ENCODE measurements around the gene NDUFB6. TPM values are rescaled to one million over a fixed set of nuclear protein-coding genes. Genes with fewer than 3 reads are reported as not detected.
"Not testable (repeated sequence)": the region's sequence is repeated elsewhere in the genome, so short reads cannot be mapped to it uniquely, and the experiment has no call there.

The NDUFB6 gene
- 10 to 100 TPM; 33.7 to 83.7 (median 48.3) TPM for total RNA-seq

GRCh38 chr9:32572900-32573523, at the start of gene NDUFB6:
TSS of gene NDUFB6 (minus strand) at chr9:32573159. CDS start at chr9:32573060, 99 bp downstream.
- 0% methylated on average over 5 to 28 of the region's 36 CpGs for WGBS, 2 donors
- intact Hi-C loops (cut with DNase I): no loop called here
- peak; percentile 57 for DNase-seq

GRCh38 chr9:32618261-32618660, 45.3 kb upstream of the NDUFB6 start:
- no peak for DNase-seq
- no peak overlapping the region for H3K4me3 ChIP-seq
- no peaks in the 10 kb centered on the region for H3K9me3 ChIP-seq
- TF ChIP-seq, protein P1, sequence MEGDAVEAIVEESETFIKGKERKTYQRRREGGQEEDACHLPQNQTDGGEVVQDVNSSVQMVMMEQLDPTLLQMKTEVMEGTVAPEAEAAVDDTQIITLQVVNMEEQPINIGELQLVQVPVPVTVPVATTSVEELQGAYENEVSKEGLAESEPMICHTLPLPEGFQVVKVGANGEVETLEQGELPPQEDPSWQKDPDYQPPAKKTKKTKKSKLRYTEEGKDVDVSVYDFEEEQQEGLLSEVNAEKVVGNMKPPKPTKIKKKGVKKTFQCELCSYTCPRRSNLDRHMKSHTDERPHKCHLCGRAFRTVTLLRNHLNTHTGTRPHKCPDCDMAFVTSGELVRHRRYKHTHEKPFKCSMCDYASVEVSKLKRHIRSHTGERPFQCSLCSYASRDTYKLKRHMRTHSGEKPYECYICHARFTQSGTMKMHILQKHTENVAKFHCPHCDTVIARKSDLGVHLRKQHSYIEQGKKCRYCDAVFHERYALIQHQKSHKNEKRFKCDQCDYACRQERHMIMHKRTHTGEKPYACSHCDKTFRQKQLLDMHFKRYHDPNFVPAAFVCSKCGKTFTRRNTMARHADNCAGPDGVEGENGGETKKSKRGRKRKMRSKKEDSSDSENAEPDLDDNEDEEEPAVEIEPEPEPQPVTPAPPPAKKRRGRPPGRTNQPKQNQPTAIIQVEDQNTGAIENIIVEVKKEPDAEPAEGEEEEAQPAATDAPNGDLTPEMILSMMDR (IDR thresholded peaks at IDR 0.05): no peak
- TF ChIP-seq POLR2A (IDR thresholded peaks at IDR 0.05): no peak
- H3K36me3 ChIP-seq: no peaks in the 10 kb centered on the region
- intact Hi-C loops (cut with DNase I): no loop called here
- peaks cover 0 to 15% (median 0%) of the 10 kb centered on the region in 4 donors for H3K27me3 ChIP-seq
- no peak overlapping the region for H3K27ac ChIP-seq
- H3K4me1 ChIP-seq: no peaks in the 10 kb centered on the region
- WGBS, 2 donors: 63 to 69% methylated on average over 5 of the region's 5 CpGs

More at GRCh38 chr9:32572900-32573523, at the start of gene NDUFB6:
- H3K27ac ChIP-seq: peak within 1 kb of the TSS; percentile 87 to 96 (median 94)
- H3K9me3 ChIP-seq: no peaks in the 10 kb centered on the region
- peak within 1 kb of the TSS; percentile 79 to 97 (median 86) for H3K4me3 ChIP-seq
- peaks cover 8 to 34% (median 12%) of the 10 kb centered on the region in 3 donors for H3K4me1 ChIP-seq
- peaks cover 0 to 26% (median 0%) of the 10 kb centered on the region in 3 donors for H3K36me3 ChIP-seq
- TF ChIP-seq POLR2A (IDR thresholded peaks at IDR 0.05): peak in 3 of 4 donors; percentile 70 to 83 (median 78)
- TF ChIP-seq, protein P1 (IDR thresholded peaks at IDR 0.05): peak in 1 of 6 experiments; percentile 46
- no peaks in the 10 kb centered on the region for H3K27me3 ChIP-seq

DNA sequence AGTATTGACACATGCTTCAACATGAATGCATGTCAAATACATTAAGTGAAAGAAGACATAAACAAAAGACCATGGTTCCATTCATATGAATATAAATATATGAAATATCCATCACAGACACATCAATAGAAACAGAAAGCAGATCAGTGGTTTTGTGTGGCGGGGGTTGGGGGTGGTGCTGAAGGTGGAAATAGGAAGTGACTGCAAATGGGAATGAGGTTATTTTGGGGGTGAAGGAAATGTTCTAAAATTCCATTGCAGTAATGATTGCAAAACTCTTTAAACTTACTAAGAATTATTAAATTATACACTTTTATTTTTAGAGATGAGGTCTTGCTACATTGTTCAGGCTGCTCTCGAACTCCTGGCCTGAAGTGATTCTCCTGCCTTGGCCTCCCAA, 33.9 kb upstream of the NDUFB6 start:
- no peak for TF ChIP-seq POLR2A (IDR thresholded peaks at IDR 0.05)
- TF ChIP-seq, protein P1 (IDR thresholded peaks at IDR 0.05): no peak
- peaks cover 0 to 6% (median 0%) of the 10 kb centered on the region in 4 donors for H3K27me3 ChIP-seq
- WGBS, 2 donors: 57 to 68% methylated on average over 2 of the region's 2 CpGs

DNA sequence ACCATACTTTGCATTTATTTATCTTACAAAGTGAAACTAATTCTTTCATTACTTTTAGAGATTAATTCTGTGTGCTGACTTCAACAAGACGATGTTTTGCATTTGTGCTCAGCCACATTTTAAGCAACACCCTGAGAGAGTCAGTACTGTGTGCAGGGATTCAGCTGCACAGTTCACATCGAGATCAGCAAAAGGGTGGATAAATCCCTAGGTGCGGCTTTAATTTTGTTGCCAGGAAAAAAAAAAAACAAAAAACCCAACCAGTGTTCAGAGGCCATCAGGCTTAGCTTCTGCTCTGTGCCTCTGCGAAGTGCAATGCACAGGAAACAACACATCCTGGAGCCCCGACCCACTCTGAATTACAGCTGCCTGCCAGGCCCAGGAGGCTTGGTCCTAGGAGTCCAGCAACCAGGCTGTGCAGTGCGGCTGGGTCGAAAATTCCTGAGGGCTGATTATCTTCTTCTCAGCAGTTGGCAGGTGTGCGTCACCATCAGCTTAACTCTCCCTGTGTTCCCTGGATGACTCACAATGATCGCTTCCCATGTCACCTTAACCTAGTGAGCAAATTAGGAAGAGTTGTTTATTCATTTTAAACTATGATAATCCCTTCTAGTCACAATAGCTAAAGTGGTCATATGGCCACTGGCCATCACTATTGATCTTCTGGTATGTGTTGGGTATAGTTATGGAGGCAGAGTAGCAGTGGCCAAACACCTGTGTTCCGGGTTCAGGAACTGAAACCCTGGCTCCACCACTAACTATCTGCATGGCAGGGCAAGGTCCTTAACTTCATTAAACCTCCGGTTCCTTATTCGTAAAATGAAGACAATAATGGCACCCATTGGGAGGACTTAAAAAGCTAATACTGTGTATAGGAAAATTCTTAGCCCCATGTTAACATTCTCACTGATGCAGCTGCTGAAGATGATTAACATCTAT, 31.2 kb upstream of the NDUFB6 start:
- TF ChIP-seq, protein P1 (IDR thresholded peaks at IDR 0.05): no peak
- no peak for TF ChIP-seq POLR2A (IDR thresholded peaks at IDR 0.05)
- no peaks in the 10 kb centered on the region for H3K36me3 ChIP-seq
- H3K9me3 ChIP-seq: peaks cover 0 to 4% (median 3%) of the 10 kb centered on the region in 3 donors
- 52 to 53% methylated on average over 10 to 12 of the region's 12 CpGs for WGBS, 2 donors
- H3K27ac ChIP-seq: no peak overlapping the region
- H3K27me3 ChIP-seq: peaks cover 0 to 8% (median 0%) of the 10 kb centered on the region in 4 donors
- H3K4me1 ChIP-seq: peaks cover 0 to 9% (median 0%) of the 10 kb centered on the region in 3 donors
- no peak overlapping the region for H3K4me3 ChIP-seq
- intact Hi-C loops (cut with DNase I): no loop called here
- no peak for DNase-seq

More for the DNA sequence above, 33.9 kb upstream of the NDUFB6 start:
- Histone ChIP-seq H3K4me1 (peaks cover 0 to 9% (median 0%) of the 10 kb centered on the region in 3 donors), H3K36me3 (no peaks in the 10 kb centered on the region), H3K27ac (no peak overlapping the region), H3K4me3 (no peak overlapping the region), H3K9me3 (peaks cover 0 to 4% (median 3%) of the 10 kb centered on the region in 3 donors)
- no peak for DNase-seq
- intact Hi-C loops (cut with DNase I): no loop called here

- 49 to 78% methylated on average over 3 of the region's 3 CpGs for WGBS, 2 donors
Measured at GRCh38 chr9:32599021-32599420, 26.1 kb upstream of the NDUFB6 start.

More at GRCh38 chr9:32599021-32599420, 26.1 kb upstream of the NDUFB6 start:
- H3K27me3 ChIP-seq; DNase-seq; H3K4me1 ChIP-seq; H3K27ac ChIP-seq; H3K9me3 ChIP-seq; H3K4me3 ChIP-seq; intact Hi-C loops (cut with DNase I); H3K36me3 ChIP-seq: not testable (repeated sequence)
